ENCODE results near the gene ODC1. TPM values are rescaled to one million over a fixed set of nuclear protein-coding genes. Genes with fewer than 3 reads are reported as not detected.

ODC1 gene
- total and polyA plus RNA-seq, 2 of the 4 experiments (the other 2 are of a cell fraction) = 117 to 204 TPM

- no peak overlapping the region for H3K4me2 ChIP-seq (ENCODE audit: low read depth, low read length)
- H4K20me1 ChIP-seq (ENCODE audit: insufficient read depth, low read length) = peaks cover 19% of the 10 kb centered on the region; the same call in 1 of the 2 replicates
- WGBS, 2 experiments (ENCODE audit: extremely low coverage in 2 of 2, insufficient read length in 1 of 2) = 91% methylated on average over 5 of the region's 8 CpGs; no CpG with 5 or more reads in 1 of the 2 experiments
Observed at GRCh38 chr2:10441948-10442347, 6.2 kb downstream of the ODC1 start.

More at GRCh38 chr2:10441948-10442347, 6.2 kb downstream of the ODC1 start:
- H3K4me3 ChIP-seq (ENCODE audit: insufficient read depth, low read depth, low read length) = no peak overlapping the region
- no peak overlapping the region for H3K27ac ChIP-seq (ENCODE audit: insufficient read depth, low read length)
- dilution Hi-C loops (cut with HindIII; ENCODE audit: low sequenced_read_pairs, unreplicated experiment) = no loop called here
- no peak overlapping the region for H3K9ac ChIP-seq (ENCODE audit: low read depth, low read length)
- no peak overlapping the region for H2BK5ac ChIP-seq (ENCODE audit: low read depth, low read length, poor library complexity, severe bottlenecking)
- ChIA-PET POLR2A (ENCODE audit: unreplicated experiment) (no interaction called here), CTCF (no interaction called here)
- no peak overlapping the region for H3K56ac ChIP-seq (ENCODE audit: extremely low read depth, insufficient read depth, low read length)
- H2BK120ac ChIP-seq (ENCODE audit: low read depth, low read length) = no peak overlapping the region
- H3K9me3 ChIP-seq (ENCODE audit: control insufficient read depth, insufficient read depth, low read length) = no peaks in the 10 kb centered on the region
- peaks cover 14 to 31% of the 10 kb centered on the region in 2 experiments; a peak in 3 of 4 replicates for H3K79me1 ChIP-seq (ENCODE audit: low read depth in 1 of 2, low read length in 2 of 2)
- H2AK5ac ChIP-seq (ENCODE audit: low read depth, low read length) = no peak overlapping the region
- 0 out of 2 replicates have a peak, but pooled peaks cover 2% of the 10 kb centered on the region for H3K4me1 ChIP-seq (ENCODE audit: control insufficient read depth, insufficient read depth, low read length)
- H3K9me1 ChIP-seq (ENCODE audit: insufficient read depth, low read length) = peaks cover 5% of the 10 kb centered on the region; the same call in 1 of the 2 replicates
- H4K8ac ChIP-seq (ENCODE audit: low read depth in 2 of 2, low read length in 2 of 2) = no peak overlapping the region
- ATAC-seq (ENCODE audit: low read depth) (no peak), DNase-seq (no peak)
- no peaks in the 10 kb centered on the region for H3K27me3 ChIP-seq (ENCODE audit: control insufficient read depth, insufficient read depth, low read length)
- no peak overlapping the region for H2BK20ac ChIP-seq (ENCODE audit: low read depth, low read length)
- in situ Hi-C loops (cut with MboI; ENCODE audit: low sequenced_read_pairs) = no loop called here
- H3K18ac ChIP-seq (ENCODE audit: low read depth, low read length) = no peak overlapping the region
- TF ChIP-seq RCOR1 (IDR thresholded peaks at IDR 0.05; ENCODE audit: insufficient replicate concordance, low read length) (no peak), BHLHE40 (IDR thresholded peaks at IDR 0.05; ENCODE audit: low read depth, low read length) (no peak), NFE2L2 (IDR thresholded peaks at IDR 0.05; ENCODE audit: low read depth, low read length) (no peak), CHD1 (IDR thresholded peaks at IDR 0.05; ENCODE audit: low read depth, low read length) (no peak)
- no peak overlapping the region for H3K23ac ChIP-seq (ENCODE audit: low read depth, low read length)
- H2BK15ac ChIP-seq (ENCODE audit: low read depth, low read length) = no peak overlapping the region
- no peak overlapping the region for H4K91ac ChIP-seq (ENCODE audit: insufficient read depth, low read depth, low read length)
- intact Hi-C loops (cut with micrococcal nuclease) = no loop called here
- peaks cover 35% of the 10 kb centered on the region for H3K36me3 ChIP-seq (ENCODE audit: control insufficient read depth, insufficient read depth, low read length)
- H2AFZ ChIP-seq (replicated peaks; ENCODE audit: low read length, poor library complexity) = no peak overlapping the region
- no peak overlapping the region for H4K5ac ChIP-seq (ENCODE audit: low read depth, low read length)
- no peak overlapping the region for H2AK9ac ChIP-seq (replicated peaks; ENCODE audit: low read depth, low read length, poor library complexity)
- BruUV-seq (replicated peaks) = no TSS peak
- no peak overlapping the region for H3K4ac ChIP-seq (ENCODE audit: low read depth, low read length)
- H3K14ac ChIP-seq (replicated peaks; ENCODE audit: low read depth, low read length) = no peak overlapping the region

All from IMR-90 (cell line).